Nephron progenitor cell (in vitro differentiated cells): ENCODE measurements around the gene KIF1B.

Source experiments
- DNase-seq: peaks from one replicate; pipeline ENCODE4 v3.0.0; 2021
- H3K27ac Mint-ChIP-seq: 2 replicates; pipeline ENCODE4 v1.8.0; 2021; ENCODE audit warnings: mild to moderate bottlenecking, moderate library complexity, mixed read lengths
- H3K27me3 Mint-ChIP-seq: 2 replicates; pipeline ENCODE4 v1.8.0; 2021; ENCODE audit warnings: mild to moderate bottlenecking, low read depth, mixed read lengths; ENCODE audit not compliant: poor library complexity
- H3K36me3 Mint-ChIP-seq: 2 replicates; pipeline ENCODE4 v1.8.0; 2021; ENCODE audit warnings: low read depth, mixed read lengths
- H3K4me1 Mint-ChIP-seq: 2 replicates; pipeline ENCODE4 v1.8.0; 2021; ENCODE audit warnings: mixed read lengths
- H3K4me3 Mint-ChIP-seq: 2 replicates; pipeline ENCODE4 v1.8.0; 2021; ENCODE audit warnings: mild to moderate bottlenecking, moderate library complexity, mixed read lengths
- H3K9me3 Mint-ChIP-seq: 2 replicates; pipeline ENCODE4 v1.8.0; 2021; ENCODE audit warnings: mild to moderate bottlenecking, moderate library complexity, mixed read lengths
- CTCF ChIP-seq: fragments of 200-600 bp; sonication (generic); IDR thresholded peaks from 2 replicates; pipeline ENCODE4 v1.5.0; 2021; ENCODE audit warnings: antibody characterized with exemption

Gene KIF1B

DNA sequence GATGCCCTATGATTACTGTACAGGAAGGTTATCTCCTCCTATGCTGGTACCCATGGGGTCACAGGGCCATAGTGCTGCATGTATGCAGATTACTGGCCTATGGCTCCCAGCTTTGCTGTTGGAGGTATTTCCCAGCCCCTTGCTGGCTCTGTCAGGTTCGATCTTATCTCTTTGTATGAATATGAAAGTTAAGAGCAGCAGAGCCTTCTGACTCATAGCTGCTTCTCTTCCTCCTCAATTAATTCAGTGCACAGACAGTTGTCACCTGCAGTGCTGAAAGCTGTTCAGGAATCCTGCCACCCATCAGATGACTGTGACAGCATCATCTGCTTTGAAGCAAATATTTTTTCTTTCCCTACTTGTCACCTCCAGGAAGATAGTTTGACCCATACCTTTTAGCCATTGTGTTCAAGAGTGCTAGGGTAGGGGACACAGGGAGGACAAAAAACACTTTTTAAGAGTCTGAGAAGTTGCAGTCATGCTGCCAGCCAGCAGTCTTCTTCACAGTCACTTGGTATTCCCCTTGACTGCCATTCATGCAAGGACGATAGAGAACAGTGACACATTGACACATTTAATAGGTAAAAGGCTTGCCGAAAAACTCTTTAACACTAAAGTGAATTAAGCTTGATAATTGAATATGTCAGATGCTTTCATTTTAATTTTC lies 73.1 kb downstream of the KIF1B start:
- H3K27me3 Mint-ChIP-seq: no peaks in the 10 kb centered on the region
- H3K36me3 Mint-ChIP-seq: peaks cover 43% of the 10 kb centered on the region
- H3K9me3 Mint-ChIP-seq: no peaks in the 10 kb centered on the region
- H3K4me1 Mint-ChIP-seq: no peaks in the 10 kb centered on the region
- DNase-seq: no peak
- H3K4me3 Mint-ChIP-seq: no peak overlapping the region
- peak overlapping the region; percentile 77 for H3K27ac Mint-ChIP-seq
- no peak for TF ChIP-seq CTCF

- Mint-ChIP-seq H3K4me1 (no peaks in the 10 kb centered on the region), H3K36me3 (peaks cover 49% of the 10 kb centered on the region), H3K27ac (no peak overlapping the region), H3K9me3 (no peaks in the 10 kb centered on the region), H3K27me3 (peaks cover under 1% of the 10 kb centered on the region), H3K4me3 (no peak overlapping the region)
- no peak for DNase-seq
- TF ChIP-seq CTCF: no peak
These were observed 75.9 kb downstream of the KIF1B start for GRCh38 chr1:10286244-10286643.

DNA sequence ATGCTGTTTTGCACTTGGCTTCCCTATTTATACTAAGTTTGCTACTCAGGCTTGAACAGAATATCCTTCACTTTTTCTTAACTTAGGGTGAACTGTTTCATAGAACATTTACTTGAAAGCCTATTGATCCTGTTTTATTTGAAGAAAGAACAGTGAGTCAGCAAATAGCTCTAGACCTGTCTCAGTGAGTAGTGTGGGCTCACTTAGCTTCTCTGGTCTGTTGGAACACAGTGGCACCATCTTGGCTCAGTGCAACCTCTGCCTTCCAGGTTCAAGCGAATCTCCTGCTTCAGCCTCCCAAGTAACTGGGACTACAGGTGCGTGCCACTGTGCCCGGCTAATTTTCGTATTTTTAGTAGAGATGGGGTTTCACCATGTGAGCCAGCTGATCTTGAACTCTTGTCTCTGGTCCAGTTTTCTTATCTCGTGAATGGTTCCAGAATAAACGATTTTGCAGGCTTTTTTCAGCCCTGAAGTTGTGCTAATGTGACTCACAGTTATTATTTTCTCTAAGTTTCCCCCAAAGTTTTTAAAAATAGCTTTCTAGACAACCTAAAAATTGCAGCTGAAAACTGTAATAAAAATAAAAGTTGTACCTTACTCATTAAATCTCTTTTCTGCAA lies 76.8 kb downstream of the KIF1B start:
- Mint-ChIP-seq H3K9me3 (no peaks in the 10 kb centered on the region), H3K4me3 (no peak overlapping the region), H3K27ac (no peak overlapping the region), H3K27me3 (peaks cover 3% of the 10 kb centered on the region), H3K4me1 (no peaks in the 10 kb centered on the region), H3K36me3 (peaks cover 49% of the 10 kb centered on the region)
- no peak for DNase-seq
- no peak for TF ChIP-seq CTCF

DNA sequence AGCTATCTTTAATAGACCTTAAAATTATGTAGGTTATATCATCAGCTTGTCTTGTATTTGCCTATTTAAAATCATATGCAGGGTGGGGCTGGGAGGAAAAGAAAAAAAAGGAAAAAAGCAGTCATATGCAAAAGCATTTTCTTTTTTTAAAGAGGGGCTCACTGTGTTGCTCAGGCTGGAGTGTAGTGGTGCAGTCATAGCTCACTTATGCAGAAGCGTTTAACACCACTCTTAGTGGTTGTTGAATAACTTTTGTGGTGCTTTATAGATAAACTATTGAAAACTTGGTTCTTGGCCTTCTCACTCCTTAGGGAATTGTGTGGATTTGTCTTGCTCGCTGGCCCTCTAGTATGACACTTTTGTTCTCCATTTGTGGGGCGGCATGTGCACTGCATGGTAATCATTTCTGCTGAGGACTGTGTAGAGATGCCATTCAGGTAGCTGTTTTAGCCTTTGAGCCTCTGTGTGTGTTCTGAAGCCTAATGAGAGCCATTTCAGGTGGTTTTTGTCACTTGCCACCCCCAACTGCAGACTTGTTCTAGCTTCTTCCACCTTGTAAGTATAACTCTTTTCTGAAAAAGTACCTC lies 77.8 kb downstream of the KIF1B start:
- Mint-ChIP-seq H3K27ac (peak overlapping the region; percentile 20), H3K36me3 (peaks cover 53% of the 10 kb centered on the region), H3K9me3 (no peaks in the 10 kb centered on the region), H3K4me1 (no peaks in the 10 kb centered on the region), H3K4me3 (no peak overlapping the region), H3K27me3 (peaks cover 3% of the 10 kb centered on the region)
- no peak for DNase-seq
- no peak for TF ChIP-seq CTCF

DNA sequence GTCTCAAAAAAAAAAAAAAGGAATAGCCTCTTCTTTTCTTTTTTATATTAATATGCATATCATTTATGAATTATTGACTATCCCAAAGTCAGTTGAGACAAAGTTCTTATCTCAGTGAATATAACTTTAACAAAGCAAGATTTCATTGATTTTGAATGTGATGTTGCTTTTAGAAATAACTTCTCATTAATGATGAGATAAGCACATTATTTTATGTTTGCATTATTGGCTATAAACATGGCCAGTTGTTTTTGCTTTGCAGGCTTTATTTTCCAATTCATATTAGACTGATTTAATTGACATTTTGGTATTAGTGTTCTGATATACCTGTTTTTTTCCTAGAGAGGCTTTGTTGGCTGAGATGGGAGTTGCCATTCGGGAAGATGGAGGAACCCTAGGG lies 81.3 kb downstream of the KIF1B start:
- no peaks in the 10 kb centered on the region for H3K9me3 Mint-ChIP-seq
- H3K27ac Mint-ChIP-seq: no peak overlapping the region
- H3K4me3 Mint-ChIP-seq: no peak overlapping the region
- no peak for TF ChIP-seq CTCF
- H3K36me3 Mint-ChIP-seq: peaks cover 63% of the 10 kb centered on the region
- DNase-seq: no peak
- H3K27me3 Mint-ChIP-seq: peaks cover 3% of the 10 kb centered on the region
- no peaks in the 10 kb centered on the region for H3K4me1 Mint-ChIP-seq
